ENCODE results near the gene ADARB1. TPM values are rescaled to one million over a fixed set of nuclear protein-coding genes. Genes with fewer than 3 reads are reported as not detected.

The ADARB1 gene
- total and polyA plus RNA-seq, 2 of the 8 experiments (the other 6 are each of a cell fraction or from before 2014, with no cell fraction given), result 4.7 to 14.9 TPM

- TF ChIP-seq, protein P1, sequence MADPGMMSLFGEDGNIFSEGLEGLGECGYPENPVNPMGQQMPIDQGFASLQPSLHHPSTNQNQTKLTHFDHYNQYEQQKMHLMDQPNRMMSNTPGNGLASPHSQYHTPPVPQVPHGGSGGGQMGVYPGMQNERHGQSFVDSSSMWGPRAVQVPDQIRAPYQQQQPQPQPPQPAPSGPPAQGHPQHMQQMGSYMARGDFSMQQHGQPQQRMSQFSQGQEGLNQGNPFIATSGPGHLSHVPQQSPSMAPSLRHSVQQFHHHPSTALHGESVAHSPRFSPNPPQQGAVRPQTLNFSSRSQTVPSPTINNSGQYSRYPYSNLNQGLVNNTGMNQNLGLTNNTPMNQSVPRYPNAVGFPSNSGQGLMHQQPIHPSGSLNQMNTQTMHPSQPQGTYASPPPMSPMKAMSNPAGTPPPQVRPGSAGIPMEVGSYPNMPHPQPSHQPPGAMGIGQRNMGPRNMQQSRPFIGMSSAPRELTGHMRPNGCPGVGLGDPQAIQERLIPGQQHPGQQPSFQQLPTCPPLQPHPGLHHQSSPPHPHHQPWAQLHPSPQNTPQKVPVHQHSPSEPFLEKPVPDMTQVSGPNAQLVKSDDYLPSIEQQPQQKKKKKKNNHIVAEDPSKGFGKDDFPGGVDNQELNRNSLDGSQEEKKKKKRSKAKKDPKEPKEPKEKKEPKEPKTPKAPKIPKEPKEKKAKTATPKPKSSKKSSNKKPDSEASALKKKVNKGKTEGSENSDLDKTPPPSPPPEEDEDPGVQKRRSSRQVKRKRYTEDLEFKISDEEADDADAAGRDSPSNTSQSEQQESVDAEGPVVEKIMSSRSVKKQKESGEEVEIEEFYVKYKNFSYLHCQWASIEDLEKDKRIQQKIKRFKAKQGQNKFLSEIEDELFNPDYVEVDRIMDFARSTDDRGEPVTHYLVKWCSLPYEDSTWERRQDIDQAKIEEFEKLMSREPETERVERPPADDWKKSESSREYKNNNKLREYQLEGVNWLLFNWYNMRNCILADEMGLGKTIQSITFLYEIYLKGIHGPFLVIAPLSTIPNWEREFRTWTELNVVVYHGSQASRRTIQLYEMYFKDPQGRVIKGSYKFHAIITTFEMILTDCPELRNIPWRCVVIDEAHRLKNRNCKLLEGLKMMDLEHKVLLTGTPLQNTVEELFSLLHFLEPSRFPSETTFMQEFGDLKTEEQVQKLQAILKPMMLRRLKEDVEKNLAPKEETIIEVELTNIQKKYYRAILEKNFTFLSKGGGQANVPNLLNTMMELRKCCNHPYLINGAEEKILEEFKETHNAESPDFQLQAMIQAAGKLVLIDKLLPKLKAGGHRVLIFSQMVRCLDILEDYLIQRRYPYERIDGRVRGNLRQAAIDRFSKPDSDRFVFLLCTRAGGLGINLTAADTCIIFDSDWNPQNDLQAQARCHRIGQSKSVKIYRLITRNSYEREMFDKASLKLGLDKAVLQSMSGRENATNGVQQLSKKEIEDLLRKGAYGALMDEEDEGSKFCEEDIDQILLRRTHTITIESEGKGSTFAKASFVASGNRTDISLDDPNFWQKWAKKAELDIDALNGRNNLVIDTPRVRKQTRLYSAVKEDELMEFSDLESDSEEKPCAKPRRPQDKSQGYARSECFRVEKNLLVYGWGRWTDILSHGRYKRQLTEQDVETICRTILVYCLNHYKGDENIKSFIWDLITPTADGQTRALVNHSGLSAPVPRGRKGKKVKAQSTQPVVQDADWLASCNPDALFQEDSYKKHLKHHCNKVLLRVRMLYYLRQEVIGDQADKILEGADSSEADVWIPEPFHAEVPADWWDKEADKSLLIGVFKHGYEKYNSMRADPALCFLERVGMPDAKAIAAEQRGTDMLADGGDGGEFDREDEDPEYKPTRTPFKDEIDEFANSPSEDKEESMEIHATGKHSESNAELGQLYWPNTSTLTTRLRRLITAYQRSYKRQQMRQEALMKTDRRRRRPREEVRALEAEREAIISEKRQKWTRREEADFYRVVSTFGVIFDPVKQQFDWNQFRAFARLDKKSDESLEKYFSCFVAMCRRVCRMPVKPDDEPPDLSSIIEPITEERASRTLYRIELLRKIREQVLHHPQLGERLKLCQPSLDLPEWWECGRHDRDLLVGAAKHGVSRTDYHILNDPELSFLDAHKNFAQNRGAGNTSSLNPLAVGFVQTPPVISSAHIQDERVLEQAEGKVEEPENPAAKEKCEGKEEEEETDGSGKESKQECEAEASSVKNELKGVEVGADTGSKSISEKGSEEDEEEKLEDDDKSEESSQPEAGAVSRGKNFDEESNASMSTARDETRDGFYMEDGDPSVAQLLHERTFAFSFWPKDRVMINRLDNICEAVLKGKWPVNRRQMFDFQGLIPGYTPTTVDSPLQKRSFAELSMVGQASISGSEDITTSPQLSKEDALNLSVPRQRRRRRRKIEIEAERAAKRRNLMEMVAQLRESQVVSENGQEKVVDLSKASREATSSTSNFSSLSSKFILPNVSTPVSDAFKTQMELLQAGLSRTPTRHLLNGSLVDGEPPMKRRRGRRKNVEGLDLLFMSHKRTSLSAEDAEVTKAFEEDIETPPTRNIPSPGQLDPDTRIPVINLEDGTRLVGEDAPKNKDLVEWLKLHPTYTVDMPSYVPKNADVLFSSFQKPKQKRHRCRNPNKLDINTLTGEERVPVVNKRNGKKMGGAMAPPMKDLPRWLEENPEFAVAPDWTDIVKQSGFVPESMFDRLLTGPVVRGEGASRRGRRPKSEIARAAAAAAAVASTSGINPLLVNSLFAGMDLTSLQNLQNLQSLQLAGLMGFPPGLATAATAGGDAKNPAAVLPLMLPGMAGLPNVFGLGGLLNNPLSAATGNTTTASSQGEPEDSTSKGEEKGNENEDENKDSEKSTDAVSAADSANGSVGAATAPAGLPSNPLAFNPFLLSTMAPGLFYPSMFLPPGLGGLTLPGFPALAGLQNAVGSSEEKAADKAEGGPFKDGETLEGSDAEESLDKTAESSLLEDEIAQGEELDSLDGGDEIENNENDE (IDR thresholded peaks at IDR 0.05; ENCODE audit: insufficient replicate concordance, low read length), result no peak
- TF ChIP-seq KDM5A (IDR thresholded peaks at IDR 0.05; ENCODE audit: low read length) (no peak), HDAC6 (IDR thresholded peaks at IDR 0.05; ENCODE audit: low read depth, low read length) (no peak), EGR1 (IDR thresholded peaks at IDR 0.05; ENCODE audit: borderline replicate concordance, low read depth, low read length) (no peak), CHD2 (IDR thresholded peaks at IDR 0.05; ENCODE audit: low read length) (no peak), POLR2AphosphoS5 (IDR thresholded peaks at IDR 0.05; ENCODE audit: low read depth, low read length) (no peak)
Observed at GRCh38 chr21:45060089-45060488, 14.3 kb upstream of the ADARB1 start (continued).

All from H1 (cell line).